H1 (cell line): ENCODE measurements around the gene GALNTL6. TPM values are rescaled to one million over a fixed set of nuclear protein-coding genes. Genes with fewer than 3 reads are reported as not detected.

Experiments used
- CTCF ChIA-PET: fragments of 300-600 bp; sonication (Branson Sonifier 250); formaldehyde crosslinking; loops from one replicate; lab custom pipeline; 2021; ENCODE audit not compliant: partially characterized antibody; lab: Charles Lee
- POLR2A ChIA-PET: fragments of 300-600 bp; sonication (Branson Sonifier 250); formaldehyde crosslinking; loops from one replicate; lab custom pipeline; 2021; ENCODE audit warnings: inconsistent platforms; ENCODE audit not compliant: partially characterized antibody; lab: Charles Lee
- DNase-seq, 2 experiments: peaks; one replicate each; pipeline versions ENCODE4 v3.0.0 to v3.0.0-alpha.2; 2010 to 2022; ENCODE audit warnings: low spot score in 2 of 2, low read depth in 1 of 2, mixed read lengths in 1 of 2
- FAIRE-seq: peaks from 2 replicates; lab custom pipeline; 2011; peaks lifted over from hg19 to GRCh38; lab: Jason Lieb, UNC
- H2AFZ ChIP-seq: 2 replicates; pipeline ENCODE4 v1.8.1; 2012; ENCODE audit warnings: low read length, inconsistent platforms
- H2AK5ac ChIP-seq: 2 replicates; pipeline ENCODE4 v1.6.1; 2013; ENCODE audit warnings: low read depth, low read length
- H2BK120ac ChIP-seq: replicated peaks from 2 replicates; pipeline ENCODE3; 2013; ENCODE audit warnings: low read depth, low read length, inconsistent platforms
- H2BK12ac ChIP-seq: 2 replicates; pipeline ENCODE4 v1.6.1; 2013; ENCODE audit warnings: low read depth, low read length
- H2BK15ac ChIP-seq: 2 replicates; pipeline ENCODE4 v1.6.1; 2013; ENCODE audit warnings: low read length
- H2BK20ac ChIP-seq: 2 replicates; pipeline ENCODE4 v1.6.1; 2013; ENCODE audit warnings: low read length
- H2BK5ac ChIP-seq: 2 replicates; pipeline ENCODE4 v1.6.1; 2013; ENCODE audit warnings: low read depth, low read length
- H3K14ac ChIP-seq: 2 replicates; pipeline ENCODE4 v1.6.1; 2013; ENCODE audit warnings: inconsistent platforms; ENCODE audit not compliant: insufficient read length
- H3K18ac ChIP-seq: 2 replicates; pipeline ENCODE4 v1.6.1; 2013; ENCODE audit warnings: low read length; ENCODE audit errors: extremely low read depth
- H3K23ac ChIP-seq: 2 replicates; pipeline ENCODE4 v1.6.1; 2013; ENCODE audit warnings: inconsistent platforms; ENCODE audit not compliant: insufficient read length
- H3K23me2 ChIP-seq: 2 replicates; pipeline ENCODE4 v1.6.1; 2013; ENCODE audit warnings: low read depth, low read length
- H3K27ac ChIP-seq: 2 replicates; pipeline ENCODE4 v1.6.1; 2011; ENCODE audit warnings: low read depth, low read length, inconsistent platforms
- H3K27me3 ChIP-seq, 4 experiments: replicated peaks in 1 of 4; 1 replicate in 1 of 4; 2 replicates in 3 of 4; pipeline versions ENCODE4 v1.6.1 to v1.8.1; 2011 to 2013; ENCODE audit warnings: low read length in 3 of 4, mild to moderate bottlenecking in 3 of 4, inconsistent platforms in 2 of 4, mixed read lengths in 2 of 4, moderate library complexity in 1 of 4; ENCODE audit not compliant: control insufficient read depth in 3 of 4, insufficient read depth in 3 of 4; ENCODE audit errors: extremely low read depth in 1 of 4
- H3K36me3 ChIP-seq, 4 experiments: 2 replicates each; pipeline versions ENCODE4 v1.6.1 to v1.8.1; 2011 to 2013; ENCODE audit warnings: mild to moderate bottlenecking in 4 of 4, low read length in 3 of 4, moderate library complexity in 2 of 4, control low read depth in 1 of 4, inconsistent platforms in 1 of 4; ENCODE audit not compliant: insufficient read depth in 4 of 4, control insufficient read depth in 2 of 4
- H3K4ac ChIP-seq: replicated peaks from 2 replicates; pipeline ENCODE3; 2013; ENCODE audit warnings: low read length, low read depth, mixed read lengths, inconsistent platforms; ENCODE audit not compliant: insufficient read length
- H3K4me1 ChIP-seq, 4 experiments: replicated peaks in 1 of 4; 1 replicate in 1 of 4; 2 replicates in 3 of 4; pipeline versions ENCODE4 v1.6.1 to v1.8.1; 2011 to 2013; ENCODE audit warnings: low read length in 3 of 4, inconsistent platforms in 2 of 4, mixed read lengths in 1 of 4; ENCODE audit not compliant: insufficient read depth in 4 of 4, control insufficient read depth in 3 of 4
- H3K4me2 ChIP-seq, 2 experiments: 2 replicates each; pipeline versions ENCODE4 v1.6.1 to v1.8.1; 2011 to 2013; ENCODE audit warnings: low read depth in 2 of 2, low read length in 2 of 2, control low read depth in 1 of 2, inconsistent platforms in 1 of 2, mild to moderate bottlenecking in 1 of 2; ENCODE audit not compliant: insufficient read depth in 1 of 2
- H3K4me3 ChIP-seq, 4 experiments: fragments of 200-600, 300-600 bp in 1 of 4; sonication (generic), shearing (Covaris generic), sonication (Bioruptor Twin) in 1 of 4; 2 replicates each; pipeline versions ENCODE4 v1.5.1 to v1.8.1; 2011 to 2016; ENCODE audit warnings: low read length in 4 of 4, low read depth in 3 of 4, control low read depth in 2 of 4, inconsistent platforms in 2 of 4, mild to moderate bottlenecking in 2 of 4, mixed read lengths in 1 of 4, moderate library complexity in 1 of 4; ENCODE audit not compliant: insufficient read depth in 2 of 4; ENCODE audit errors: extremely low read depth in 1 of 4
- H3K56ac ChIP-seq: replicated peaks from 2 replicates; pipeline ENCODE3; 2013; ENCODE audit warnings: low read depth, mild to moderate bottlenecking, mixed read lengths, low read length, inconsistent platforms; ENCODE audit not compliant: insufficient read length
- H3K79me1 ChIP-seq: 2 replicates; pipeline ENCODE4 v1.6.1; 2013; ENCODE audit warnings: low read depth, low read length, control low read depth
- H3K79me2 ChIP-seq, 2 experiments: 2 replicates each; pipeline versions ENCODE4 v1.6.1 to v1.8.1; 2012 to 2013; ENCODE audit warnings: low read length in 2 of 2, mild to moderate bottlenecking in 2 of 2, inconsistent platforms in 1 of 2; ENCODE audit not compliant: insufficient read depth in 2 of 2, control insufficient read depth in 1 of 2
- H3K9ac ChIP-seq, 4 experiments: replicated peaks in 1 of 4; 1 replicate in 1 of 4; 2 replicates in 3 of 4; pipeline versions ENCODE4 v1.6.1 to v1.8.1; 2011 to 2013; ENCODE audit warnings: low read depth in 3 of 4, low read length in 3 of 4, control low read depth in 2 of 4, mild to moderate bottlenecking in 2 of 4, moderate library complexity in 2 of 4, inconsistent platforms in 1 of 4; ENCODE audit errors: extremely low read depth in 1 of 4
- H3K9me3 ChIP-seq, 2 experiments: 2 replicates each; pipeline versions ENCODE4 v1.6.1 to v1.8.1; 2012 to 2013; ENCODE audit warnings: mild to moderate bottlenecking in 2 of 2, moderate library complexity in 2 of 2, control low read depth in 1 of 2, inconsistent platforms in 1 of 2, low read depth in 1 of 2, low read length in 1 of 2, mixed read lengths in 1 of 2; ENCODE audit not compliant: insufficient read depth in 2 of 2
- H4K20me1 ChIP-seq, 2 experiments: replicated peaks in 1 of 2; 2 replicates each; pipeline versions ENCODE3 to v1.8.1; 2011 to 2013; ENCODE audit warnings: inconsistent platforms in 2 of 2, low read length in 2 of 2, mild to moderate bottlenecking in 1 of 2; ENCODE audit not compliant: insufficient read depth in 2 of 2, control insufficient read depth in 1 of 2
- H4K5ac ChIP-seq: 2 replicates; pipeline ENCODE4 v1.6.1; 2013; ENCODE audit warnings: low read length, low read depth, mixed read lengths, inconsistent platforms; ENCODE audit not compliant: insufficient read length
- H4K8ac ChIP-seq: 2 replicates; pipeline ENCODE4 v1.8.0; 2013; ENCODE audit warnings: mild to moderate bottlenecking, moderate library complexity, low read length, inconsistent platforms; ENCODE audit not compliant: insufficient read depth; ENCODE audit errors: extremely low read depth
- H4K91ac ChIP-seq: replicated peaks from 2 replicates; pipeline ENCODE3; 2013; ENCODE audit warnings: low read length, mixed read lengths, inconsistent platforms; ENCODE audit not compliant: insufficient read length
- ATF3 ChIP-seq: IDR thresholded peaks from 2 replicates; pipeline ENCODE4 v1.6.1; 2011; ENCODE audit warnings: low read depth, mild to moderate bottlenecking, low read length; ENCODE audit not compliant: insufficient read depth
- BCL11A ChIP-seq, 2 experiments: IDR thresholded peaks; one replicate each; pipeline ENCODE4 v1.6.1; 2011; ENCODE audit warnings: low read depth in 2 of 2, low read length in 2 of 2, mild to moderate bottlenecking in 2 of 2
- EP300 ChIP-seq, 2 experiments: IDR thresholded peaks; 1 replicate in 1 of 2; 2 replicates in 1 of 2; pipeline ENCODE4 v1.6.1; 2011 to 2012; ENCODE audit warnings: low read depth in 2 of 2, low read length in 2 of 2, mild to moderate bottlenecking in 2 of 2, borderline replicate concordance in 1 of 2, inconsistent platforms in 1 of 2, moderate library complexity in 1 of 2
- KDM4A ChIP-seq: IDR thresholded peaks from one replicate; pipeline ENCODE4 v1.7.1; 2012; ENCODE audit warnings: low read depth, mild to moderate bottlenecking, moderate library complexity, low read length, inconsistent platforms; ENCODE audit not compliant: severe bottlenecking
- MAFK ChIP-seq: IDR thresholded peaks from 2 replicates; pipeline ENCODE4 v1.6.1; 2012; ENCODE audit warnings: low read depth, mild to moderate bottlenecking, improper control_type of control experiment, low read length
- POLR2AphosphoS5 ChIP-seq: IDR thresholded peaks from 2 replicates; pipeline ENCODE4 v1.6.1; 2011; ENCODE audit warnings: low read depth, low read length
- RAD21 ChIP-seq, 2 experiments: IDR thresholded peaks in 1 of 2; conservative IDR thresholded peaks in 1 of 2; 2 replicates each; pipeline ENCODE4 v1.6.1; 2011; ENCODE audit warnings: low read depth in 2 of 2, low read length in 2 of 2, improper control_type of control experiment in 1 of 2, inconsistent platforms in 1 of 2, mild to moderate bottlenecking in 1 of 2, moderate library complexity in 1 of 2
- RFX5 ChIP-seq: IDR thresholded peaks from 2 replicates; pipeline ENCODE4 v1.6.1; 2011; ENCODE audit warnings: low read depth, low read length, improper control_type of control experiment, borderline replicate concordance
- WGBS, 2 experiments: shearing (Covaris generic) in 1 of 2; methylation state at CpG; one replicate each; pipeline versions ENCODE4 v1.1.6 to v1.1.7; 2013 to 2015; ENCODE audit warnings: low lambda C conversion rate in 2 of 2, mixed read lengths in 2 of 2, inconsistent platforms in 1 of 2, low coverage in 1 of 2, missing lambda C conversion rate in 1 of 2; ENCODE audit not compliant: insufficient replicate concordance in 2 of 2, insufficient coverage in 1 of 2, insufficient read length in 1 of 2; ENCODE audit errors: extremely low coverage in 1 of 2, missing lambda C conversion rate in 1 of 2; 5-methylcytosine and 5-hydroxymethylcytosine counted together
- polyA plus RNA-seq, 7 experiments: library from polyadenylated mRNA; depleted of rRNA in 3 of 7; stranded (reverse) in 5 of 7; unstranded in 2 of 7; fragments of >200 nt in 5 of 7; fragments of 200-250 nt in 2 of 7; gene quantifications; 1 replicate in 5 of 7; 2 replicates in 1 of 7; 4 replicates in 1 of 7; pipeline versions ENCODE4 v1.2.1 to v1.2.3, GENCODE V29; 2011 to 2013; ENCODE audit warnings: missing spikeins in 2 of 7, mixed read lengths in 2 of 7
- total RNA-seq: library from RNA; stranded (reverse); fragmentation: NEBNext Ultra II Directional; extraction: Animal tissue kit (Norgen Biotek cat#: 25700); gene quantifications from 2 replicates; pipeline ENCODE4 v1.2.1, GENCODE V29; 2021

Gene GALNTL6
- total and polyA plus RNA-seq, 2 of the 8 experiments (the other 6 are each of a cell fraction or from before 2014, with no cell fraction given) = 0.03 to 0.32 TPM

GRCh38 chr4:171966356-171966755, 153.2 kb downstream of the GALNTL6 start:
- Histone ChIP-seq H3K18ac (no peak overlapping the region), H3K14ac (no peak overlapping the region), H3K9me3 (no peaks in the 10 kb centered on the region), H3K23ac (no peak overlapping the region), H3K27ac (no peak overlapping the region), H2AFZ (peak overlapping the region; percentile 32; the same call in 1 of the 2 replicates), H2BK120ac (no peak overlapping the region), H4K5ac (no peak overlapping the region), H4K20me1 (no peaks in the 10 kb centered on the region), H3K4ac (no peak overlapping the region), H3K4me1 (no peaks in the 10 kb centered on the region), H3K23me2 (no peaks in the 10 kb centered on the region), H2BK12ac (no peak overlapping the region), H4K91ac (no peak overlapping the region), H3K79me1 (no peaks in the 10 kb centered on the region), H2AK5ac (no peak overlapping the region), H3K27me3 (no peaks in the 10 kb centered on the region), H3K79me2 (no peaks in the 10 kb centered on the region), H2BK15ac (no peak overlapping the region), H3K36me3 (no peaks in the 10 kb centered on the region), H2BK5ac (no peak overlapping the region), H3K56ac (no peak overlapping the region), H3K4me3 (no peak overlapping the region), H3K4me2 (no peak overlapping the region), H3K9ac (no peak overlapping the region), H4K8ac (no peak overlapping the region), H2BK20ac (no peak overlapping the region)
- POLR2A ChIA-PET = no interaction called here
- TF ChIP-seq EP300 (IDR thresholded peaks at IDR 0.05; ENCODE audit: borderline replicate concordance in 1 of 2, low read depth in 2 of 2, low read length in 2 of 2) = no peak
- no peak for TF ChIP-seq RAD21 (IDR thresholded peaks at IDR 0.05 in 1 of 2, conservative IDR thresholded peaks at IDR 0.05 in 1 of 2; ENCODE audit: low read depth in 2 of 2, low read length in 2 of 2)
- no peak for TF ChIP-seq RFX5
- TF ChIP-seq ATF3 = no peak
- no peak for TF ChIP-seq KDM4A
- no peak for TF ChIP-seq MAFK
- TF ChIP-seq POLR2AphosphoS5 = no peak
- TF ChIP-seq BCL11A (IDR thresholded peaks at IDR 0.05; ENCODE audit: low read depth in 2 of 2, low read length in 2 of 2) = no peak
- no peak for FAIRE-seq
- 46% methylated on average over 2 of the region's 2 CpGs; no CpG with 5 or more reads in 1 of the 2 experiments for WGBS, 2 experiments
- no peak for DNase-seq
- CTCF ChIA-PET = interaction anchor here (1.3 kb wide), 1 partner anchor 68 kb away, joined by 3 read pairs; no protein-coding TSS in a partner anchor
